SKM-1 (cell line): Measurements from ENCODE around the gene ELAVL2.

ENCODE experiments used
- DNase-seq: peaks from one replicate; lab custom pipeline; 2025; ENCODE audit not compliant: unreplicated experiment; lab: John Stamatoyannopoulos, UW

ELAVL2 gene

GRCh38 chr9:23821375-23822181, 4.5 kb downstream of the ELAVL2 start:
- no peak for DNase-seq

GRCh38 chr9:23820451-23821374, 5.3 kb downstream of the ELAVL2 start:
- DNase-seq, result no peak

- DNase-seq, result no peak
Observed at GRCh38 chr9:23819403-23819802, 6.6 kb downstream of the ELAVL2 start.

- no peak for DNase-seq
Observed at GRCh38 chr9:23814243-23814642, 11.8 kb downstream of the ELAVL2 start.

GRCh38 chr9:23812673-23813072, 13.4 kb downstream of the ELAVL2 start:
- DNase-seq, result no peak

GRCh38 chr9:23811633-23812032, 14.4 kb downstream of the ELAVL2 start:
- no peak for DNase-seq

GRCh38 chr9:23803216-23803615, 22.8 kb downstream of the ELAVL2 start:
- no peak for DNase-seq

GRCh38 chr9:23801523-23801922, 24.5 kb downstream of the ELAVL2 start:
- DNase-seq, result no peak

GRCh38 chr9:23799521-23799920, 26.5 kb downstream of the ELAVL2 start:
- DNase-seq, result no peak

- no peak for DNase-seq
Observed at GRCh38 chr9:23798325-23798724, 27.7 kb downstream of the ELAVL2 start.

GRCh38 chr9:23796209-23796608, 29.8 kb downstream of the ELAVL2 start:
- no peak for DNase-seq

GRCh38 chr9:23790351-23791260, 35.4 kb downstream of the ELAVL2 start:
- no peak for DNase-seq

GRCh38 chr9:23789529-23790254, 36.3 kb downstream of the ELAVL2 start:
- DNase-seq, result no peak

- DNase-seq, result no peak
Observed at GRCh38 chr9:23784962-23785361, 41.1 kb downstream of the ELAVL2 start.

- DNase-seq, result no peak
Observed at GRCh38 chr9:23783509-23783908, 42.5 kb downstream of the ELAVL2 start.

- DNase-seq, result no peak
Observed at GRCh38 chr9:23779220-23779619, 46.8 kb downstream of the ELAVL2 start.

GRCh38 chr9:23777328-23777727, 48.7 kb downstream of the ELAVL2 start:
- DNase-seq, result no peak

GRCh38 chr9:23775549-23775948, 50.5 kb downstream of the ELAVL2 start:
- no peak for DNase-seq

GRCh38 chr9:23774266-23774665, 51.8 kb downstream of the ELAVL2 start:
- no peak for DNase-seq

GRCh38 chr9:23772385-23772783, 53.7 kb downstream of the ELAVL2 start:
- DNase-seq, result no peak
